ENCODE measurements around the gene ELMO2.

DNA sequence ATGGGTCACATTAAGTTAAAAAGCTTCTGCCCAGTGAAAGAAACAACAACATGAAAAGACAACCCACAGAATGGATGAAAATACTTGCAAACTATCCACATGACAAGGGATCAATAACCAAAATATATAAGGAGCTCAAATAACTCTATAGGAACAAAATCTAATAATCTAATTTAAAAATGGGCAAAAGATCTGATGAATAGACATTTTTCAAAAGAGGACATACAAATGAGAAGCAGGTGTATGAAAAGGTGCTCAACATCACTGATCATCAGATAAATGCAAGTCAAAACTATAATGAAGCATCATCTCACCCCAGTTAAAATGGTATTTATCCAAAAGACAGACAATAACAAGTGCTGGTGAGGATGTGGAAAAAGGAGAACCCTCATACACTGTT is 21.0 kb upstream of the ELMO2 start:
- TF ChIP-seq, protein P1, sequence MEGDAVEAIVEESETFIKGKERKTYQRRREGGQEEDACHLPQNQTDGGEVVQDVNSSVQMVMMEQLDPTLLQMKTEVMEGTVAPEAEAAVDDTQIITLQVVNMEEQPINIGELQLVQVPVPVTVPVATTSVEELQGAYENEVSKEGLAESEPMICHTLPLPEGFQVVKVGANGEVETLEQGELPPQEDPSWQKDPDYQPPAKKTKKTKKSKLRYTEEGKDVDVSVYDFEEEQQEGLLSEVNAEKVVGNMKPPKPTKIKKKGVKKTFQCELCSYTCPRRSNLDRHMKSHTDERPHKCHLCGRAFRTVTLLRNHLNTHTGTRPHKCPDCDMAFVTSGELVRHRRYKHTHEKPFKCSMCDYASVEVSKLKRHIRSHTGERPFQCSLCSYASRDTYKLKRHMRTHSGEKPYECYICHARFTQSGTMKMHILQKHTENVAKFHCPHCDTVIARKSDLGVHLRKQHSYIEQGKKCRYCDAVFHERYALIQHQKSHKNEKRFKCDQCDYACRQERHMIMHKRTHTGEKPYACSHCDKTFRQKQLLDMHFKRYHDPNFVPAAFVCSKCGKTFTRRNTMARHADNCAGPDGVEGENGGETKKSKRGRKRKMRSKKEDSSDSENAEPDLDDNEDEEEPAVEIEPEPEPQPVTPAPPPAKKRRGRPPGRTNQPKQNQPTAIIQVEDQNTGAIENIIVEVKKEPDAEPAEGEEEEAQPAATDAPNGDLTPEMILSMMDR (conservative IDR thresholded peaks at IDR 0.05 in 1 of 2, IDR thresholded peaks at IDR 0.05 in 1 of 2; ENCODE audit: extremely low read depth in 1 of 2, insufficient read depth in 1 of 2, low read depth in 1 of 2, low read length in 2 of 2) = no peak
- TF ChIP-seq EZH2 (IDR thresholded peaks at IDR 0.05; ENCODE audit: borderline replicate concordance, low read length) = no peak
